NCI-H1930 (cell line): Measurements from ENCODE around the gene ATP2B1.
A peak's percentile ranks its signal among the peaks of the same experiment; 100 is the strongest.

Experiments used
- DNase-seq, 2 experiments: peaks; one replicate each; lab custom pipeline; 2025; lab: John Stamatoyannopoulos, UW

ATP2B1 gene

GRCh38 chr12:89589753-89590152, 118.9 kb downstream of the ATP2B1 start:
- DNase-seq, result no peak

- DNase-seq, result no peak
These were observed 130.1 kb downstream of the ATP2B1 start for GRCh38 chr12:89578499-89578898.

- no peak for DNase-seq
These were observed 131.9 kb downstream of the ATP2B1 start for GRCh38 chr12:89576572-89577220.

DNA sequence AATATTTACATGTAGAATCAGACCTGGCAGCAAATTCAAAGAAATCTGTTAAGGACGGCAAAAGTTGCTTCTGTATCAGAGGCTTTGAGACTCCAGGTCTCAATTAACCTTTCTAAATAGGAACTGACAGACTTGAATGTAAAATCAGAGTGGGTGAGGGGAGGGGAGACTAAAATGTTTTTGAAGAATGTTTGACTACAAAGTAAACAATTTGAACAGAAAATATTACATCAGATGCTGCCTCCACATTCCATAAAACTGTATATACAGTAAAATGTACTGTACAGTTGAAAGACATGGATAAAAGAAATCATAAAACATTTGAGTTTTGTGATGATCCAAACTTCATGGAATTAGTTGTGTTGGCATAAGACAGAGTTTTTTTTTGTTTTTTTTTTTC, 133.3 kb downstream of the ATP2B1 start:
- no peak for DNase-seq

- no peak for DNase-seq
These were observed 133.9 kb downstream of the ATP2B1 start for GRCh38 chr12:89574736-89575208.

GRCh38 chr12:89573051-89573810, 135.4 kb downstream of the ATP2B1 start:
- DNase-seq, result no peak

DNA sequence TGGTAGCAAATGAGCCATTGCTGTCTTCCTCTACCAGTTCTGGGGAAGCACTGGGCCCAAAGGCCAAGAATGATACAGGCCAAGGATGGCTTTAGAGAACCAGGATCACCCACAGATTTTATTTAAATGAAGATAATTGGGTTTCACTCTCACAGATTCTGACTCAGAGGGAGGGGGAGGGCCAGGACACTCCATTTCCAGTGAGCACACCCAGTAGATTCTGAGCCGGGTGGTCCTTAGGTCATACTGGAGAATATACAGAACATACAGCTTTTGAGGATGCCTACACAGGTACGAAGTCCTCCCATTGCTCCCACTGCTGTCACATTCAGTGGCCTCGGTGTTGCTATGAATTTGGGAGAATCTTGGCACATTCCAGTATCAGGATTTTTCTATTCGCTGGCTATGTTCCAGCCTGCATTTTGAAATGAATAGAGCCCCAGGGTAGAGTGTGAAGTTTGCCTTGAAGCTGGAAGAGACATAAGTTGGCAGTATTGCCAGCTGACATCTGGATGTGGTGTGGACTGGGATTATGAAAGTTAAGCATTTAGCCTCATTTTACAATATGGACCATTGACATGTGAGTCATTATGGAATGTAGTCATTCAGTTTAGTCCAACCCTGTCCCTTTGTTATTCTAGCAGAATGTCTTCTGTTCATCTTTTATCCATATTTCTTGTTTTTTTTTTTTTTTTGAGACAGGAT, 137.0 kb downstream of the ATP2B1 start:
- DNase-seq, result no peak

GRCh38 chr12:89568484-89568883, 140.2 kb downstream of the ATP2B1 start:
- no peak for DNase-seq

GRCh38 chr12:89567691-89568239, 140.9 kb downstream of the ATP2B1 start:
- DNase-seq, result no peak

DNA sequence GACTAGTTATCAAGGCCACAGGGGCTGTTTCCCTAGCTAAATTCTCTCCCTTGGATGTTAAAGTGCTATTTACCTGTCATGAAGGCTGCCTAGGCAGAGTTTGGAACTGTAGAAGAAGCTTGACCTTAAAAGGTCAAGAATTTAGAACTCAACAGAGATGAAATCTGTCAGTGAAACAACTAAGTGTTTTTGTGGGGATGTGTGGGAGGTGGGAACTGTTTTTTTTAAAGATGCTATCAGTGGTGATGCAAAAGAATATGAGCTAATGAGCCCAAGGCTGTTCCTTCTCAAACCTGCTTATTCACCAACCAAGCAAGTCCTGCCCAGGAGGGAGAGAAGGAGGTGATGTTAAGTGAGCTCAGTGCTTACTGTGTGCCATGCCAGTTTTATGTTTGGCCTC, 142.0 kb downstream of the ATP2B1 start:
- DNase-seq, result no peak

DNA sequence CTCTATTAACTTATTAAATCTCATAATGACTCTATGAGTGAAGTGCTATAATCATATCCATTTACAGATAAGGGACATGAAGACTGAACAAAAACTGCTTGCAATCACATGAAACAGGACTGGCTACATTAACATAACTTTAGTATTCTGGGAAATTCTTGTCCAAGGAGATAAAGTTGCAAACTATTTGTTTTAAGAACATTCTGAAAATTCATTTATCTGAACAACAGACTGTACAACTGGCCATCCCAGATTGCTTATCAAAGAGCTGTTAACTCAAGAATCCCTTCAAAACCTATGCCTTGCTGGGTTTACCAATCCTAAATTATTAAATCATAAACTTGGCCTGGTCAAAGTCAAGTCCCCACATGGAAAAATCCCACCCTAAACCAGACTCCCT, 143.6 kb downstream of the ATP2B1 start:
- DNase-seq, result no peak

DNA sequence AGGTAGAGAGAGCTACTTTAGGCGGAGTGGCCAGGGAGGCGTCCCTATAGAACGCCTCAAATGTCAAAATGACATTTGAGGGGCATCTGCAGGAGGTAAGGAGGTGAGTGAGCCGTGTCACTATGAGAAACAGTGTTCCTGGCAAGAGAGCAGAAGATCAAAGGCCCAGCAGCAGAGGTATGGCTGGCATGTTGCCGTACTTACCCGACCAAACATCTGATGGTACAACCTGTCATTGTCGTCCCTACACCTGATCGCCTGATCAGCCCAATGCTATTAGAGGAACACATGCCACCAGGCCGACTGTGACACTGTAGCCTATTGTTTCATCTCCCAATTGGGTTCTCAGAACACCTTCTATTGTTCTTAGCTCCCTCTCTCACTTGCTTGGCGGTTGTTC, 148.9 kb downstream of the ATP2B1 start:
- DNase-seq, result no peak

- DNase-seq, result no peak
These were observed 151.7 kb downstream of the ATP2B1 start for GRCh38 chr12:89556976-89557375.

DNA sequence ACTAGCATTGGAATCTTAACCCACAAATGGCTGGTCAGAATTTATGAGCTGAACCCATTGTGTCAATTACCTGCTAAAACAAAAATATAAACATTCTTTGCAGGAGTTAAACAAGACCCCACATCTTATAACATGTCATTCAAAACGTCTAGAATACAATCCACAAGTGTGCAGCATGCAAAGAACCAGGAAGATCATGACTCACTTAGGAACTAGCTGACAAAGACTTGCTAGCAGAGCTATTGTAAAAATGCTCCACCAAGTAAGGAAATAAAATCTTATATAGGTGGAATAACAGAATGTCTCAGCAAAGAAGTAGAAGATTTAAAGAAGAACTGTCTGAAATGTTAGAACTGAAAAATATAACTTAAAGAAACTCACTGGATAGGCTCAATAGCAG, 156.3 kb downstream of the ATP2B1 start:
- DNase-seq, result no peak

DNA sequence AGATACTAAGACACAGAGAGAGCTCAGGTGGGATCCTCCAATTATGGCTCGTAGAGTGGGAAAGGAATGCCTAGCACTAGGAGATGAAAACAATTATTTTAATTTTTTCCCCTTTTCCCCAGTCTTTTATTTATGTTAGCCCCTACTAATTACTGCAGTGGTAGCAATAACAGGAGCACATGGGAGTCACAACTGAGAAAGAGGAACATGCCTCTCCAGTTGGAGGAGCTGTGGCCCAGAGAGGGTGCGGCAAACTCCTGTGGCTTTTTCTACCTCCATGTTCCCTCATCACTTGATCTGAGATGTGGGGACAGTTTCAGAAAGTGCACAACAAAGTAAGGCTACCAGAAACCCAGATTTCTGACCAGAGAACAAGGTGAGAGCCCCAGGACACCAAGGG, 156.9 kb downstream of the ATP2B1 start:
- no peak for DNase-seq

- no peak for DNase-seq
These were observed 161.5 kb downstream of the ATP2B1 start for GRCh38 chr12:89547101-89547500.

DNA sequence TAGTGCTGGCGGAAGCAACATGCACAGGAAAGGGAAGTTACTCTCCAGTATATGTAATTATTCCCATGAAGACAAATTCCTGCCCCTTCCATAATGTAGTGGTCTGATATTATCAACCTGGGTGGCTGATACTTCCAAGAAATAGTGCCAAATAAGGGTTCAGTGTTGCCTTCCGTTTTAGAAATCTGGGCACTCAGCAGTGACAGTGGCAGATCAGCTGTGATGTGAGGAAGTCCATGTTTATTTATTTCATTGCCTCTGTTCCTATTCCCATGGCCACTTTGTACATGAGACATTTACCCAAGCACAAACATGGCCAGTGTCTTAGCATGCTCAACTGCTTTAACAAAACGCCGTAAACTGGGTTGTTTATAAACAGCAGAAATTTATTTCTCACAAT, 162.5 kb downstream of the ATP2B1 start:
- no peak for DNase-seq

GRCh38 chr12:89544681-89545184, 163.9 kb downstream of the ATP2B1 start:
- no peak for DNase-seq

- no peak for DNase-seq
These were observed 164.6 kb downstream of the ATP2B1 start for GRCh38 chr12:89544022-89544421.

- DNase-seq, result peak; percentile 22 to 40
These were observed 165.6 kb downstream of the ATP2B1 start for GRCh38 chr12:89542912-89543592.

DNA sequence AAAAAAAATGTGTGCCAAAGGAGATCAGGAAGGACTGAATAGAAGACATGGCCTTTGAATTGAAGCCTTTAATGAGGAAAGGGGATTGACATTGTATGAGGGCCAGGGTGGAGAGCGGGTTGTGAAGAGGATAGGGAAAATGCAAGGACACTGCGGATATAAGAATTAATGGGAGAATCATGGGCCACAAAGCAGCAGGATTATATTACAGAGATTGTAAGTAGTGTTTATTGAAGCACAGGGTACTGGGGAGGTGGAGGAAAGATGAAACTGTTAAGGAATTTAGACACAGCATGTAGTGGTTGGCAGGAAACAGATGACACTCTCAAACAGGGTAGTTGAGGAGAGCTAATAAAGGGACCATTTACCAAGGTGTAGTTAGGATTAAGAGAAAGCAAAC, 166.4 kb downstream of the ATP2B1 start:
- no peak for DNase-seq

GRCh38 chr12:89540586-89540985, 168.1 kb downstream of the ATP2B1 start:
- no peak for DNase-seq
